Upper lobe of right lung (tissue), 1 donor: ENCODE measurements around the gene PTPRQ. TPM values are rescaled to one million over a fixed set of nuclear protein-coding genes. Genes with fewer than 3 reads are reported as not detected.
"Not testable (repeated sequence)": the region's sequence is repeated elsewhere in the genome, so short reads cannot be mapped to it uniquely, and the experiment has no call there.

Experiments used
- ATAC-seq: fragments of 200-7000 bp; cut with Tn5 transposase; one replicate; pipeline ENCODE4 v1.9.1; 2020; ENCODE audit warnings: mild to moderate bottlenecking, moderate library complexity
- DNase-seq: peaks from one replicate; pipeline ENCODE4 v3.0.0-alpha.2; 2020
- H3K27ac ChIP-seq: fragments of 200-600 bp; one replicate; pipeline ENCODE4 v1.8.0; 2022
- H3K27me3 ChIP-seq: fragments of 200-600 bp; one replicate; pipeline ENCODE4 v1.8.0; 2022; ENCODE audit warnings: mild to moderate bottlenecking
- H3K36me3 ChIP-seq: fragments of 200-600 bp; one replicate; pipeline ENCODE4 v1.8.0; 2022
- H3K4me1 ChIP-seq: fragments of 200-600 bp; one replicate; pipeline ENCODE4 v1.8.0; 2022
- H3K4me3 ChIP-seq: fragments of 200-600 bp; one replicate; pipeline ENCODE4 v1.8.0; 2022; ENCODE audit warnings: mild to moderate bottlenecking
- H3K9me3 ChIP-seq: fragments of 200-600 bp; one replicate; pipeline ENCODE4 v1.8.0; 2022
- intact Hi-C: fragments of 100-400 bp; cut with DNase I; formaldehyde crosslinking; loops from one replicate; pipeline ENCODE4 v1.11.0; 2022
- total RNA-seq: library from RNA; stranded (reverse); fragmentation: NEBNext Ultra II Directional; extraction: Animal tissue kit (Norgen Biotek cat#: 25700); gene quantifications from one replicate; pipeline ENCODE4 v1.2.1, GENCODE V29; 2021
- TF ChIP-seq, protein P1 (sequence below): fragments of 200-600 bp; IDR thresholded peaks from one replicate; pipeline ENCODE4 v1.8.0; 2022; ENCODE audit warnings: antibody characterized with exemption
- donor health status: DM: no; HTN: yes; CAD: no; lungs with severe emphysema.

Gene PTPRQ
- total RNA-seq, 1 donor from 2014 or later: 9.8 TPM

DNA sequence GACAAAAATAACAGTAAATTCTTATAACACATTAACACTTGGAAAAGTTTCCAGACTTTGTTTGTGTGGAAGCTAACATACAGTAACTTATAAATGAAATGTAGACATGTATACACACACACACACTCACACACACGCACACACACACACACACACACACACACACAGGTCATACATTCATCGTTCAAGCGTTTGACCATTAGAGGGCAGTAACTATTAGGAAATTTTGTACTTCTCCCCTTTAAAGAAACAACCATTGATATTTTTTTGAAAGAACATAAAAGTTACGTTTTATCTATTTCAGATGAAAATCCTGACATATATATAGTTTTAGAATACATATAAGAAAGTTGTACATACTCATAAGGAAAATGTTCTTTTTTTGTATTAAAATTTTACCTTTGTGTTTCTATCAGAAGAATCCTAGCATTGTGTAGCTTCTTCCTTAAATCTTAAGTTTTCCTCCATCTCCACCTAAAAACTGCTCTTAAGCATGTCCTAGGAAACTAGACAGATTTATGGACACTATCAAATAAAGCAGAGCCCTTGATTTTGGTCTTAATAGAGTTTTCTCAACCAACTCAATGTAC is 29.0 kb downstream of the PTPRQ start:
- TF ChIP-seq, protein P1, sequence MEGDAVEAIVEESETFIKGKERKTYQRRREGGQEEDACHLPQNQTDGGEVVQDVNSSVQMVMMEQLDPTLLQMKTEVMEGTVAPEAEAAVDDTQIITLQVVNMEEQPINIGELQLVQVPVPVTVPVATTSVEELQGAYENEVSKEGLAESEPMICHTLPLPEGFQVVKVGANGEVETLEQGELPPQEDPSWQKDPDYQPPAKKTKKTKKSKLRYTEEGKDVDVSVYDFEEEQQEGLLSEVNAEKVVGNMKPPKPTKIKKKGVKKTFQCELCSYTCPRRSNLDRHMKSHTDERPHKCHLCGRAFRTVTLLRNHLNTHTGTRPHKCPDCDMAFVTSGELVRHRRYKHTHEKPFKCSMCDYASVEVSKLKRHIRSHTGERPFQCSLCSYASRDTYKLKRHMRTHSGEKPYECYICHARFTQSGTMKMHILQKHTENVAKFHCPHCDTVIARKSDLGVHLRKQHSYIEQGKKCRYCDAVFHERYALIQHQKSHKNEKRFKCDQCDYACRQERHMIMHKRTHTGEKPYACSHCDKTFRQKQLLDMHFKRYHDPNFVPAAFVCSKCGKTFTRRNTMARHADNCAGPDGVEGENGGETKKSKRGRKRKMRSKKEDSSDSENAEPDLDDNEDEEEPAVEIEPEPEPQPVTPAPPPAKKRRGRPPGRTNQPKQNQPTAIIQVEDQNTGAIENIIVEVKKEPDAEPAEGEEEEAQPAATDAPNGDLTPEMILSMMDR: peak; percentile 28
- DNase-seq (no peak), ATAC-seq (peak; percentile 84)
- Histone ChIP-seq H3K4me1 (no peaks in the 10 kb centered on the region), H3K9me3 (no peaks in the 10 kb centered on the region), H3K27ac (no peak overlapping the region), H3K4me3 (no peak overlapping the region), H3K27me3 (no peaks in the 10 kb centered on the region), H3K36me3 (no peaks in the 10 kb centered on the region)
- intact Hi-C loops: no loop called here

DNA sequence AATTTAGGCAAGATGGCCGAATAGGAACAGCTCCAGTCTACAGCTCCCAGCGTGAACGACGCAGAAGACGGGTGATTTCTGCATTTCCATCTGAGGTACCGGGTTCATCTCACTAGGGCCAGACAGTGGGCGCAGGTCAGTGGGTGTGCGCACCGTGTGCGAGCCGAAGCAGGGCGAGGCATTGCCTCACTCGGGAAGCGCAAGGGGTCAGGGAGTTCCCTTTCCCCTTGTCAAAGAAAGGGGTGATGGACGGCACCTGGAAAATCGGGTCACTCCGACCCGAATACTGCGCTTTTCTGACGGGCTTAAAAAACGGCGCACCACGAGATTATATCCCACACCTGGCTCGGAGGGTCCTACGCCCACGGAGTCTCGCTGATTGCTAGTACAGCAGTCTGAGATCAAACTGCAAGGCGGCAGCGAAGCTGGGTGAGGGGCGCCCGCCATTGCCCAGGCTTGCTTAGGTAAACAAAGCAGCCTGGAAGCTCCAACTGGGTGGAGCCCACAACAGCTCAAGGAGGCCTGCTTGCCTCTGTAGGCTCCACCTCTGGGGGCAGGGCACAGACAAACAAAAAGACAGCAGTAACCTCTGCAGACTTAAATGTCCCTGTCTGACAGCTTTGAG is 33.6 kb downstream of the PTPRQ start:
- H3K4me3 ChIP-seq, H3K27ac ChIP-seq, H3K27me3 ChIP-seq, intact Hi-C loops, H3K36me3 ChIP-seq, ATAC-seq, H3K4me1 ChIP-seq, DNase-seq, H3K9me3 ChIP-seq: not testable (repeated sequence)

DNA sequence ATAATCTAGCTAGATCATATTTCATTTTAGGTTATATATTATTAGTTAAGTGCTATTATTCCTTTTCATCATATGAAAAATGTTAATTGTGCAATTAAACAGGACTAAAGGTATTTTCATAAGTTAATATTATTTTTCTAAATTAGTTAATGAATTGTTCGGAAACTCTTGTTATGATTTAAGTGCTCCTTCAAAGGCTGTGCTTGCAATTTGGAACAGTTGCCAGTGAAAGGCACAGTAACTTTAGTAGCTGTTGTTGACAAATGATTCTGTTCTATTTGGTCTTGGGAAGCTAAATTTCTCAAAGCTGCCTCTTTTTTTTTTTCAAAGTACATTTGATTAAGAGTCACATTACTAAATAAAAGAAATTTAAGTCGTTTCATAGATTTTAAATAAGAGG is 40.7 kb downstream of the PTPRQ start:
- no peak for DNase-seq
- H3K4me3 ChIP-seq: no peak overlapping the region
- intact Hi-C loops: no loop called here
- H3K4me1 ChIP-seq: peaks cover 7% of the 10 kb centered on the region
- H3K36me3 ChIP-seq: no peaks in the 10 kb centered on the region
- TF ChIP-seq, protein P1: no peak
- no peaks in the 10 kb centered on the region for H3K9me3 ChIP-seq
- ATAC-seq: no peak
- H3K27ac ChIP-seq: no peak overlapping the region
- H3K27me3 ChIP-seq: no peaks in the 10 kb centered on the region

DNA sequence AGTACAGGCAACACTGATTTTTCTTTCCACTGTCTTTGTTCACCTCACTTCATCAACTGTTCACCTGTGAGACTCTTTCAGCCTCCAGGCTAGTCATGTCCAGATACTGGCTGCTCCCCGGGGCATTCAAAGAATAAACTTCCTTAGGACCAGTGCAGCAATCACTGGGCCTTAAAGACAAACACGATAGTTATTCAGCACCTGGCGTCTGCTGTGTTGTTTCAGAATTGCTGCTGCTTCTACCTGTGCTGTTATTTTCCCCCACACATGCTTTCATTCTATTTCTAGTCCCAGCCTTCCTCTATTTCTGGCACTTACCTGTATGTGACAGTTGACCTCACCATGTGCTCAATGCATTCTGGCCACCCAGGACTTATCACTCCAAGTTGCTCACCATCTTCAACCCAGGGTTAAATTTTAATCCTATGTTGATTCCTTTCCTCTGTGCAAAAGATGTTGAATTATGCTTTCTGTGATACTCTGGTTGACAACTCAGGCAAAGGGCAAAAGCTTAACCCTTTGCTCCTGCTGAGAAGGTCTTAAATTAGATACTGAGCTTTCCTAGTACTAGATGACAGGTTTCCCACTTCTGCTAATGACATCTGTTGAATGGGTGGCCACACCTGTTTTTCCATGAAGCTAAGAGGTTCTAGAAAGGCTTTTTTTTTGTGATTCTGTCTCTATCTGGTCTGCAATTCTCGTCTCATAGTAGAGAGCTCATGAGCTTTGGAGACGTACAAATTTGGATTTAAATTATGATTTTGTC is 41.4 kb downstream of the PTPRQ start:
- H3K27me3 ChIP-seq: no peaks in the 10 kb centered on the region
- ATAC-seq (no peak), DNase-seq (no peak)
- H3K4me1 ChIP-seq: peaks cover 7% of the 10 kb centered on the region
- TF ChIP-seq, protein P1: no peak
- no peak overlapping the region for H3K27ac ChIP-seq
- intact Hi-C loops: no loop called here
- no peaks in the 10 kb centered on the region for H3K36me3 ChIP-seq
- no peaks in the 10 kb centered on the region for H3K9me3 ChIP-seq
- H3K4me3 ChIP-seq: no peak overlapping the region

DNA sequence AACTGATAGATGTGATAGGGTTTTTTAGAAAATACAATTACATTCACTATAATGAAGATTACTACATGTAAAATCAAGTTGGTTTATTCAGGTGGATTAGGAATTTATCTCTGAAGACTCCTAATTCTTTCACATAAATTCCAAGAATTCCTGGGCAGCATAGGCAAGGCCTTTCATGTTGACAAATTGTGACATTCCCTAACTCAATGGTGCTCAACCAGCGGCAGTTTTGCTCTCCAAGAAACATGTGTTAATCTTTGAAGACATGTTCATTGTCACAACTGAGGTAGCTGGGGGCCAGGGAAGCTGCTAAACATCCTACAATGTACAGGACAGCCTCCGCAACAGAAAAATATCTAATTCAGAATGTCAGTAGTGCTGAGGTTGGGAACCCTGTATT is 46.3 kb downstream of the PTPRQ start:
- H3K4me1 ChIP-seq: peaks cover 2% of the 10 kb centered on the region
- ATAC-seq (peak; percentile 59), DNase-seq (no peak)
- TF ChIP-seq, protein P1: no peak
- no peaks in the 10 kb centered on the region for H3K36me3 ChIP-seq
- no peak overlapping the region for H3K4me3 ChIP-seq
- no peak overlapping the region for H3K27ac ChIP-seq
- H3K9me3 ChIP-seq: no peaks in the 10 kb centered on the region
- H3K27me3 ChIP-seq: no peaks in the 10 kb centered on the region
- intact Hi-C loops: no loop called here

DNA sequence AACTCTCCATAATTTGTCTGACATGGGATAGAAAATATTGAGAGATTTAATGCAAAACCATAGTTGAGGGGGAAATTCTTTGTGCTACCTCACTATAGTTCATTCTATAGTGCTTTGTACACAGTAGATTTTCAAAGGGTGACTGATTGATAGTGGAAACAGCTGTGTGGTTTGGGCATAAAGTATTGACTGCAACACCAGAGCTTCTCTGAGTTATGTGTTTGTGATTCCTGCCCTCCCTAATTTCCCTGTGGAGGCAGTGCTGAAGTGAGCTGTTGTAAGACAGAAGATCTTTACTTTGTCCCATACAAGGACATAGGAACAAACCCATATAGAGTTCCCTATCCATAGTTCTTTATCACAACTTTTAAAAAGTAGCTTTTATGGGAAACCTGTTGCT is 47.1 kb downstream of the PTPRQ start:
- no peaks in the 10 kb centered on the region for H3K27me3 ChIP-seq
- no peaks in the 10 kb centered on the region for H3K36me3 ChIP-seq
- ATAC-seq (no peak), DNase-seq (no peak)
- no peak overlapping the region for H3K4me3 ChIP-seq
- H3K9me3 ChIP-seq: no peaks in the 10 kb centered on the region
- TF ChIP-seq, protein P1: no peak
- no peak overlapping the region for H3K27ac ChIP-seq
- no peaks in the 10 kb centered on the region for H3K4me1 ChIP-seq
- intact Hi-C loops: no loop called here
